Endodermal cell (in vitro differentiated cells): ENCODE measurements around the gene NCAM1. TPM values are rescaled to one million over a fixed set of nuclear protein-coding genes. Genes with fewer than 3 reads are reported as not detected.

Experiments used
- DNase-seq: peaks from one replicate; pipeline ENCODE4 v3.0.0-alpha.2; 2017
- H3K27ac ChIP-seq: 2 replicates; pipeline ENCODE4 v1.5.1; 2013; ENCODE audit warnings: mild to moderate bottlenecking, low read depth, low read length, moderate library complexity
- H3K27me3 ChIP-seq: 2 replicates; pipeline ENCODE4 v1.6.1; 2013; ENCODE audit warnings: mild to moderate bottlenecking, low read length, moderate library complexity; ENCODE audit not compliant: insufficient read depth, control insufficient read depth, poor library complexity, severe bottlenecking
- H3K36me3 ChIP-seq: 2 replicates; pipeline ENCODE4 v1.7.0; 2013; ENCODE audit warnings: mild to moderate bottlenecking, low read length, moderate library complexity; ENCODE audit not compliant: control insufficient read depth, insufficient read depth
- H3K4me1 ChIP-seq: one replicate; pipeline ENCODE4 v1.7.0; 2013; ENCODE audit warnings: low read length; ENCODE audit not compliant: control insufficient read depth, insufficient read depth
- H3K4me3 ChIP-seq: 2 replicates; pipeline ENCODE4 v1.5.1; 2013; ENCODE audit warnings: mild to moderate bottlenecking, low read length, moderate library complexity
- H3K9ac ChIP-seq: 2 replicates; pipeline ENCODE4 v1.6.1; 2013; ENCODE audit warnings: mild to moderate bottlenecking, low read length, moderate library complexity; ENCODE audit not compliant: poor library complexity, severe bottlenecking; ENCODE audit errors: extremely low read depth
- H3K9me3 ChIP-seq: 2 replicates; pipeline ENCODE4 v1.6.1; 2013; ENCODE audit warnings: mild to moderate bottlenecking, low read length, moderate library complexity; ENCODE audit not compliant: control insufficient read depth
- H3K27ac Mint-ChIP-seq: 2 replicates; pipeline ENCODE4 v1.8.0; 2020; ENCODE audit warnings: mixed read lengths
- H3K27me3 Mint-ChIP-seq: 2 replicates; pipeline ENCODE4 v1.8.0; 2021; ENCODE audit warnings: mild to moderate bottlenecking, mixed read lengths; ENCODE audit not compliant: insufficient read depth
- H3K36me3 Mint-ChIP-seq: 2 replicates; pipeline ENCODE4 v1.8.0; 2020; ENCODE audit warnings: low read depth, mixed read lengths
- H3K4me1 Mint-ChIP-seq: 2 replicates; pipeline ENCODE4 v1.8.0; 2020; ENCODE audit warnings: mixed read lengths
- H3K4me3 Mint-ChIP-seq: 2 replicates; pipeline ENCODE4 v1.8.0; 2020; ENCODE audit warnings: mild to moderate bottlenecking, moderate library complexity, mixed read lengths
- H3K9me3 Mint-ChIP-seq: 2 replicates; pipeline ENCODE4 v1.8.0; 2020; ENCODE audit warnings: mild to moderate bottlenecking, mixed read lengths
- WGBS, 2 experiments: methylation state at CpG; one replicate each; pipeline versions ENCODE4 v1.1.5 to v1.1.7; 2013; ENCODE audit warnings: missing lambda C conversion rate in 2 of 2, mixed read lengths in 1 of 2; ENCODE audit not compliant: insufficient coverage in 1 of 2, insufficient read length in 1 of 2; 5-methylcytosine and 5-hydroxymethylcytosine counted together
- total RNA-seq, 2 donors: library from RNA; stranded (reverse); fragmentation: NEBNext Ultra II Directional in 1 of 2; extraction: Animal tissue kit (Norgen Biotek cat#: 25700) in 1 of 2; gene quantifications; 2 replicates in 1 of 2; 3 replicates in 1 of 2; pipeline ENCODE4 v1.2.1, GENCODE V29; 2021
- TF ChIP-seq, protein P1 (sequence below): fragments of 200-600 bp; sonication (generic); conservative IDR thresholded peaks from 2 replicates; pipeline ENCODE4 v1.5.0; 2021; ENCODE audit warnings: antibody characterized with exemption, mild to moderate bottlenecking

NCAM1 gene
- total RNA-seq, 2 donors from 2014 or later = 1.6 to 2.9 TPM

DNA sequence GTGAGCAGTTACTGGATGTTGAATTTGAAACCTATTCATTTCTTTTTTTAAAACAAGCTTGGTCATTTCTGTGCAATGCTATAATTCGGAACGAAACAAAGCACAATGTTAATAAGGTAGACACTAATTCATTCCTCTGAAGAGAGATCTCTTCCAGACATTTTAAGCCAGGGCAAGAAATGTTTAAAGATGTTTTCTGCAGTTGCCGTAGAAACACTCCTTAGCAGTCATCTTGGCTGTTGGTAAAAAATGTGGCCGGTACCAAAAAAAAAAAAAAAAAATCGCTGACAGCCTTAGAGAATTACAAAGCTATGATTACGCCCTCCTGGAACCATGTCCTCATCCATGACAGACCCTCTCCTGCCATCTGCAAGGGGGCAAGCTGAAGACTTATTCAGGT lies 286.7 kb downstream of the NCAM1 start:
- H3K27ac Mint-ChIP-seq = no peak overlapping the region

DNA sequence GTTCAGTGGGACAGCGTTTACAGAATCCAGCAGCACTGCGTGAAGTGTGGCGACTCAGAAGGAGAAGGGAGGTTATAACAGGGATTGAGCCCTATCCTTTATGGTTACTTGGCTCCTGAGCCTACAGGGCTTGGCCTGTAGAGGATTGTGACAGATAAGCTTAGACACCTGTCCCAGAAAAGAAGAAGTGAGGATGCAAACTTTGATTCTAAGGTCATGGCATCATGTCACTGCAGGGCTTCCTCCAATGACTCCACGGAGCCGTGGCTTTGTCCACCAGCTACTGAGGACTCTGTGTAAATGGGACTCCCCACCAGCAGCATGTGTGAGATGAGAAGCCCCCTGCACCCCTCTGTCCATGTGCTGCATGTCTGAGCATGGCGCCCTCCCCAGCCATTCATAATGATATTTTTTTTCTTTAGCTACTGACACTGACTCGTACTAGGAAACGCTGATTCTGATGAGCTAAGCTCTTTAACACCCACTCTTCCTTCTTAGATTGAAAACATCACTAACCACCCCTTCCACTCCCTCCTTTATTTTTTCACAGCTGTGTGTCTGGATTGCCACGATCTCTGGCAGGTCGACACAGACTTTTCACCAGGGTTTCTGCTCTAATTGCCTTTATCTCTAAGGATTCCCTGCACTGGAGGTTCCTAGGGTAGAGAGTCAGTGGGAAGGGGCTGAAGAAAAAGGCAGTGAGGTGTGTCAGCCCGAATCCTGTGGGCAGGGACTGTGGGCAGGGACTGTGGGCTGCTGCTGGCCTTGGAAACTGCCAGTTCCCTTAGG lies 287.7 kb downstream of the NCAM1 start:
- Histone ChIP-seq H3K9me3 (no peaks in the 10 kb centered on the region), H3K27me3 (peaks cover 16% of the 10 kb centered on the region), H3K4me3 (no peak overlapping the region), H3K4me1 (no peaks in the 10 kb centered on the region), H3K36me3 (no peaks in the 10 kb centered on the region), H3K9ac (no peak overlapping the region), H3K27ac (no peak overlapping the region)
- WGBS, 2 experiments = 92 to 95% methylated on average over 10 to 11 of the region's 11 CpGs
- TF ChIP-seq, protein P1, sequence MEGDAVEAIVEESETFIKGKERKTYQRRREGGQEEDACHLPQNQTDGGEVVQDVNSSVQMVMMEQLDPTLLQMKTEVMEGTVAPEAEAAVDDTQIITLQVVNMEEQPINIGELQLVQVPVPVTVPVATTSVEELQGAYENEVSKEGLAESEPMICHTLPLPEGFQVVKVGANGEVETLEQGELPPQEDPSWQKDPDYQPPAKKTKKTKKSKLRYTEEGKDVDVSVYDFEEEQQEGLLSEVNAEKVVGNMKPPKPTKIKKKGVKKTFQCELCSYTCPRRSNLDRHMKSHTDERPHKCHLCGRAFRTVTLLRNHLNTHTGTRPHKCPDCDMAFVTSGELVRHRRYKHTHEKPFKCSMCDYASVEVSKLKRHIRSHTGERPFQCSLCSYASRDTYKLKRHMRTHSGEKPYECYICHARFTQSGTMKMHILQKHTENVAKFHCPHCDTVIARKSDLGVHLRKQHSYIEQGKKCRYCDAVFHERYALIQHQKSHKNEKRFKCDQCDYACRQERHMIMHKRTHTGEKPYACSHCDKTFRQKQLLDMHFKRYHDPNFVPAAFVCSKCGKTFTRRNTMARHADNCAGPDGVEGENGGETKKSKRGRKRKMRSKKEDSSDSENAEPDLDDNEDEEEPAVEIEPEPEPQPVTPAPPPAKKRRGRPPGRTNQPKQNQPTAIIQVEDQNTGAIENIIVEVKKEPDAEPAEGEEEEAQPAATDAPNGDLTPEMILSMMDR = no peak
- no peak overlapping the region for H3K27ac Mint-ChIP-seq
- H3K4me1 Mint-ChIP-seq = peaks cover 18% of the 10 kb centered on the region
- peaks cover 14% of the 10 kb centered on the region for H3K27me3 Mint-ChIP-seq
- H3K36me3 Mint-ChIP-seq = no peaks in the 10 kb centered on the region
- no peak for DNase-seq
- no peak overlapping the region for H3K4me3 Mint-ChIP-seq
- H3K9me3 Mint-ChIP-seq = no peaks in the 10 kb centered on the region

More for the DNA sequence above, 286.7 kb downstream of the NCAM1 start:
- Mint-ChIP-seq H3K9me3 (no peaks in the 10 kb centered on the region), H3K36me3 (no peaks in the 10 kb centered on the region), H3K4me1 (peaks cover 24% of the 10 kb centered on the region), H3K27me3 (peaks cover 15% of the 10 kb centered on the region), H3K4me3 (no peak overlapping the region)
- Histone ChIP-seq H3K4me1 (no peaks in the 10 kb centered on the region), H3K4me3 (no peak overlapping the region), H3K27ac (no peak overlapping the region), H3K9ac (no peak overlapping the region), H3K27me3 (peaks cover 24% of the 10 kb centered on the region), H3K36me3 (no peaks in the 10 kb centered on the region), H3K9me3 (no peaks in the 10 kb centered on the region)
- 82 to 94% methylated on average over 4 to 6 of the region's 6 CpGs for WGBS, 2 experiments
- TF ChIP-seq, protein P1 = no peak
- DNase-seq = no peak

DNA sequence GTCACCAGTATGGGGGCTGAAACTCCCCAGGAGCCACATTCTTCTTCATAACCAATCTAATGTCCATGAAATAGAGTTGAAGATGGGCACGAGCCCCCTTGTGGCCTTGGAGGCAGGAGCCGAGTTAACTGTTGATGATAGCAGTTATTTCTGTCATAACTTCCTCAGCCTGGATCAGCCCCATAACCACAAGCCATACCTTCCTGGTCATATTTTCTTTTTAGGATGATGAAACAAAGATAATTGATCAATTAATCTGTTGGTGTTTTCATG lies 288.2 kb downstream of the NCAM1 start:
- Histone ChIP-seq H3K27me3 (peaks cover 13% of the 10 kb centered on the region), H3K27ac (no peak overlapping the region), H3K4me1 (no peaks in the 10 kb centered on the region), H3K9ac (no peak overlapping the region), H3K36me3 (no peaks in the 10 kb centered on the region), H3K9me3 (no peaks in the 10 kb centered on the region), H3K4me3 (no peak overlapping the region)
- Mint-ChIP-seq H3K27me3 (peaks cover 11% of the 10 kb centered on the region), H3K9me3 (no peaks in the 10 kb centered on the region), H3K4me3 (no peak overlapping the region), H3K27ac (no peak overlapping the region), H3K4me1 (peaks cover 19% of the 10 kb centered on the region), H3K36me3 (no peaks in the 10 kb centered on the region)
- DNase-seq = peak; percentile 71
- 63% methylated on average over 2 of the region's 2 CpGs; no CpG with 5 or more reads in 1 of the 2 experiments for WGBS, 2 experiments
- TF ChIP-seq, protein P1 = peak; percentile 74
